ENCODE measurements around the gene MEF2A.
A peak's percentile ranks its signal among the peaks of the same experiment; 100 is the strongest.
"Not testable (repeated sequence)": the region's sequence is repeated elsewhere in the genome, so short reads cannot be mapped to it uniquely, and the experiment has no call there.

MEF2A gene

GRCh38 chr15:99565299-99566156 is at the start of gene MEF2A:
TSS of gene MEF2A (plus strand) at chr15:99565984. CDS start at chr15:99633120, 67,136 bp downstream.
- peak; percentile 79 for DNase-seq (ENCODE audit: low read depth)

GRCh38 chr15:99518191-99518590 is 47.6 kb upstream of the MEF2A start:
- no peak for DNase-seq (ENCODE audit: low read depth)

- not testable (repeated sequence) for DNase-seq (ENCODE audit: low read depth)
Observed at GRCh38 chr15:99519366-99519765, 46.4 kb upstream of the MEF2A start.

- DNase-seq (ENCODE audit: low read depth), result no peak
Observed at GRCh38 chr15:99522288-99522687, 43.5 kb upstream of the MEF2A start.

GRCh38 chr15:99526176-99526575 is 39.6 kb upstream of the MEF2A start:
- no peak for DNase-seq (ENCODE audit: low read depth)

GRCh38 chr15:99526671-99527070 is 39.1 kb upstream of the MEF2A start:
- no peak for DNase-seq (ENCODE audit: low read depth)

- no peak for DNase-seq (ENCODE audit: low read depth)
Observed at GRCh38 chr15:99536422-99537040, 29.3 kb upstream of the MEF2A start.

GRCh38 chr15:99537344-99537743 is 28.4 kb upstream of the MEF2A start:
- no peak for DNase-seq (ENCODE audit: low read depth)

GRCh38 chr15:99538261-99538660 is 27.5 kb upstream of the MEF2A start:
- no peak for DNase-seq (ENCODE audit: low read depth)

- DNase-seq (ENCODE audit: low read depth), result no peak
Observed at GRCh38 chr15:99542828-99543227, 23.0 kb upstream of the MEF2A start.

GRCh38 chr15:99545605-99546004 is 20.2 kb upstream of the MEF2A start:
- DNase-seq (ENCODE audit: low read depth), result no peak

GRCh38 chr15:99546441-99547100 is 19.2 kb upstream of the MEF2A start:
- no peak for DNase-seq (ENCODE audit: low read depth)

- DNase-seq (ENCODE audit: low read depth), result no peak
Observed at GRCh38 chr15:99547517-99547916, 18.3 kb upstream of the MEF2A start.

GRCh38 chr15:99550077-99550476 is 15.7 kb upstream of the MEF2A start:
- no peak for DNase-seq (ENCODE audit: low read depth)

- DNase-seq (ENCODE audit: low read depth), result no peak
Observed at GRCh38 chr15:99552111-99552510, 13.7 kb upstream of the MEF2A start.

- no peak for DNase-seq (ENCODE audit: low read depth)
Observed at GRCh38 chr15:99554880-99555488, 10.8 kb upstream of the MEF2A start.

- DNase-seq (ENCODE audit: low read depth), result no peak
Observed at GRCh38 chr15:99556011-99556410, 9.8 kb upstream of the MEF2A start.

- no peak for DNase-seq (ENCODE audit: low read depth)
Observed at GRCh38 chr15:99556578-99556977, 9.2 kb upstream of the MEF2A start.

GRCh38 chr15:99558084-99558483 is 7.7 kb upstream of the MEF2A start:
- DNase-seq (ENCODE audit: low read depth), result no peak

- no peak for DNase-seq (ENCODE audit: low read depth)
Observed at GRCh38 chr15:99558571-99558970, 7.2 kb upstream of the MEF2A start.

GRCh38 chr15:99561476-99562230 is 4.1 kb upstream of the MEF2A start:
- DNase-seq (ENCODE audit: low read depth), result no peak

GRCh38 chr15:99562238-99562637 is 3.5 kb upstream of the MEF2A start:
- no peak for DNase-seq (ENCODE audit: low read depth)
